Activated CD4-positive, alpha-beta T cell treated with anti-CD3 and anti-CD28 coated beads, Interleukin-2, amount 10 ng/mL, durations not matched to agents 24 days and 14 days (primary cell): ENCODE measurements around the gene PTPN22. TPM values are rescaled to one million over a fixed set of nuclear protein-coding genes. Genes with fewer than 3 reads are reported as not detected.

Source experiments
- DNase-seq: peaks from one replicate; pipeline ENCODE4 v3.0.0; 2022
- H3K27ac Mint-ChIP-seq: one replicate; pipeline ENCODE4 v1.8.0; 2022; ENCODE audit warnings: mild to moderate bottlenecking, mixed read lengths
- H3K27me3 Mint-ChIP-seq: one replicate; pipeline ENCODE4 v1.8.0; 2022; ENCODE audit warnings: mixed read lengths
- H3K36me3 Mint-ChIP-seq: one replicate; pipeline ENCODE4 v1.8.0; 2022; ENCODE audit warnings: low read depth, mild to moderate bottlenecking, mixed read lengths
- H3K4me1 Mint-ChIP-seq: one replicate; pipeline ENCODE4 v1.8.0; 2021; ENCODE audit warnings: mixed read lengths
- H3K4me3 Mint-ChIP-seq: one replicate; pipeline ENCODE4 v1.8.0; 2022; ENCODE audit warnings: mild to moderate bottlenecking, moderate library complexity, mixed read lengths
- H3K9me3 Mint-ChIP-seq: one replicate; pipeline ENCODE4 v1.8.0; 2021; ENCODE audit warnings: mixed read lengths
- intact Hi-C: fragments of 100-400 bp; cut with micrococcal nuclease; formaldehyde crosslinking; loops from one replicate; pipeline ENCODE4 v1.15.1; 2023
- total RNA-seq: library from RNA; stranded (reverse); gene quantifications from 2 replicates; pipeline ENCODE4 v1.2.3, GENCODE V29; 2022

PTPN22 gene
- total RNA-seq, 1 donor from 2014 or later, result 60.4 TPM

- Mint-ChIP-seq H3K27me3 (no peaks in the 10 kb centered on the region), H3K27ac (peak overlapping the region; percentile 9), H3K4me3 (no peak overlapping the region), H3K36me3 (peaks cover 73% of the 10 kb centered on the region), H3K4me1 (peaks cover 39% of the 10 kb centered on the region), H3K9me3 (no peaks in the 10 kb centered on the region)
- DNase-seq, result no peak
- intact Hi-C loops, result no loop called here
Observed at GRCh38 chr1:113792986-113793385, 78.5 kb downstream of the PTPN22 start.

DNA sequence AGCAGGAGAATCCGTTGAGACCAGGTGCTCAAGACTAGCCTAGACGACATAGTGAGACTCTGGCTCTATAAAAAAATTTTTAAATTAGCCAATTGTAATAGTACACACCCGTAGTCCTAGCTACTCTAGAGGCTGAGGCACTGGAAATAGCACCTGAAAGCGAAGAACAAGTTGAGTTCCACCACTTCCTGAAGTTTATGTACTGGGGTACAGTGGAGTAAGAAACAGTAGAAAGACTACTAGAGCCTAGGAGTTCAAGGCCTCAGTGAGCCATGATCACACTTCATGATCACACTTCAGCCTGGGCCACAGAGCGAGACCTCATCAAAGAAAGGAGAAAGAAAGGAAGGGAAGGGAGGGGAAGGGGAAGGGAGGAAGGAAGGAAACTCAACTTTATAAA is 79.0 kb downstream of the PTPN22 start:
- peak overlapping the region; percentile 78 for H3K27ac Mint-ChIP-seq
- H3K27me3 Mint-ChIP-seq, result no peaks in the 10 kb centered on the region
- peaks cover 42% of the 10 kb centered on the region for H3K4me1 Mint-ChIP-seq
- intact Hi-C loops, result no loop called here
- DNase-seq, result no peak
- no peaks in the 10 kb centered on the region for H3K9me3 Mint-ChIP-seq
- H3K4me3 Mint-ChIP-seq, result peak overlapping the region; percentile 27
- H3K36me3 Mint-ChIP-seq, result peaks cover 73% of the 10 kb centered on the region

GRCh38 chr1:113788802-113789201 is 82.7 kb downstream of the PTPN22 start:
- Mint-ChIP-seq H3K36me3 (peaks cover 52% of the 10 kb centered on the region), H3K9me3 (no peaks in the 10 kb centered on the region), H3K27ac (no peak overlapping the region), H3K27me3 (no peaks in the 10 kb centered on the region), H3K4me3 (no peak overlapping the region), H3K4me1 (peaks cover 58% of the 10 kb centered on the region)
- DNase-seq, result no peak
- intact Hi-C loops, result no loop called here

GRCh38 chr1:113787663-113788062 is 83.8 kb downstream of the PTPN22 start:
- H3K36me3 Mint-ChIP-seq, result peaks cover 48% of the 10 kb centered on the region
- peak overlapping the region; percentile 3 for H3K27ac Mint-ChIP-seq
- DNase-seq, result no peak
- no peak overlapping the region for H3K4me3 Mint-ChIP-seq
- no peaks in the 10 kb centered on the region for H3K9me3 Mint-ChIP-seq
- intact Hi-C loops, result loop anchor here (1.0 kb wide), 1 partner anchor 15 kb away; no protein-coding TSS in a partner anchor
- H3K27me3 Mint-ChIP-seq, result no peaks in the 10 kb centered on the region
- H3K4me1 Mint-ChIP-seq, result peaks cover 63% of the 10 kb centered on the region

GRCh38 chr1:113786069-113786468 is 85.4 kb downstream of the PTPN22 start:
- no peak for DNase-seq
- intact Hi-C loops, result no loop called here
- Mint-ChIP-seq H3K9me3 (no peaks in the 10 kb centered on the region), H3K27ac (no peak overlapping the region), H3K4me1 (peaks cover 56% of the 10 kb centered on the region), H3K4me3 (no peak overlapping the region), H3K36me3 (peaks cover 42% of the 10 kb centered on the region), H3K27me3 (no peaks in the 10 kb centered on the region)

DNA sequence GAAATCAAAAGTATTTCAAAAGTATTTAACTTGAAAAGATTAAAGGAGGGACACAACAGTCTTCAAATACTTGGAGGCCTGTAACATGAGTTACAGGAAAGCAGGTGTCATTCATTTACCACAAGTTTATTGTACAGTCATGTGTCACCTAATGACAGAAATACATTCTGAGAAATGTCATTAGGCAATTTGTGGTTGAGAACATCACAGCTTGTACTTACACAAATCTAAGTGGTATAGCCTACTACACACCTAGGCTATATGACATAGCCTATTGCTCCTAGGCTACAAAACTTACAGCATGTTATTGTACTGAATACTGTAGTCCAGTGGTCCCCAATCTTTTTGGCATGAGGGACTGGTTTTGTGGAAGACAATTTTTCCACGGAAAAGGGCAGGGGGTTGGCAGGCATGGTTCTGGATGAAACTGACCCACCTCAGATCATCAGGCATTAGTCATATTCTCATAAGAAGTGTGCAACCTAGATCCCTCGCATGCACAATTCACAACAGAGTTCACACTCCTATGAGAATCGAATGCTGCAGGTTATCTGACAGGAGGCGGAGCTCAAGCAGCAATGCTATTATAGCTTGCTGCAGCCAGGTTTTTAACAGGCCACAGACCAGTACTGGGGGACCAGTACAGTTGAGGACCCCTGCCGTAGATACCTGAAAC is 87.3 kb downstream of the PTPN22 start:
- peak; percentile 61 for DNase-seq
- H3K9me3 Mint-ChIP-seq, result no peaks in the 10 kb centered on the region
- intact Hi-C loops, result loop anchor here (2.0 kb wide), 1 partner anchor 25 kb away; the partner anchor contains the start of gene PHTF1
- H3K27me3 Mint-ChIP-seq, result no peaks in the 10 kb centered on the region
- peaks cover 50% of the 10 kb centered on the region for H3K4me1 Mint-ChIP-seq
- H3K4me3 Mint-ChIP-seq, result peak overlapping the region; percentile 78
- H3K27ac Mint-ChIP-seq, result peak overlapping the region; percentile 95
- H3K36me3 Mint-ChIP-seq, result peaks cover 26% of the 10 kb centered on the region

- intact Hi-C loops, result loop anchor here (2.0 kb wide), 1 partner anchor 25 kb away; the partner anchor contains the start of gene PHTF1
- no peaks in the 10 kb centered on the region for H3K27me3 Mint-ChIP-seq
- H3K27ac Mint-ChIP-seq, result peak overlapping the region; percentile 95
Observed at GRCh38 chr1:113783254-113784103, 88.0 kb downstream of the PTPN22 start.

GRCh38 chr1:113782406-113782805 is 89.1 kb downstream of the PTPN22 start:
- H3K4me3 Mint-ChIP-seq, result no peak overlapping the region
- H3K9me3 Mint-ChIP-seq, result peaks cover 4% of the 10 kb centered on the region
- intact Hi-C loops, result no loop called here
- DNase-seq, result no peak
- no peaks in the 10 kb centered on the region for H3K27me3 Mint-ChIP-seq
- no peak overlapping the region for H3K27ac Mint-ChIP-seq
- peaks cover 16% of the 10 kb centered on the region for H3K36me3 Mint-ChIP-seq
- H3K4me1 Mint-ChIP-seq, result peaks cover 42% of the 10 kb centered on the region

More at GRCh38 chr1:113783254-113784103, 88.0 kb downstream of the PTPN22 start:
- peak; percentile 88 for DNase-seq
- peaks cover 50% of the 10 kb centered on the region for H3K4me1 Mint-ChIP-seq
- H3K36me3 Mint-ChIP-seq, result peaks cover 24% of the 10 kb centered on the region
- H3K4me3 Mint-ChIP-seq, result peak overlapping the region; percentile 78
- H3K9me3 Mint-ChIP-seq, result peaks cover 3% of the 10 kb centered on the region

DNA sequence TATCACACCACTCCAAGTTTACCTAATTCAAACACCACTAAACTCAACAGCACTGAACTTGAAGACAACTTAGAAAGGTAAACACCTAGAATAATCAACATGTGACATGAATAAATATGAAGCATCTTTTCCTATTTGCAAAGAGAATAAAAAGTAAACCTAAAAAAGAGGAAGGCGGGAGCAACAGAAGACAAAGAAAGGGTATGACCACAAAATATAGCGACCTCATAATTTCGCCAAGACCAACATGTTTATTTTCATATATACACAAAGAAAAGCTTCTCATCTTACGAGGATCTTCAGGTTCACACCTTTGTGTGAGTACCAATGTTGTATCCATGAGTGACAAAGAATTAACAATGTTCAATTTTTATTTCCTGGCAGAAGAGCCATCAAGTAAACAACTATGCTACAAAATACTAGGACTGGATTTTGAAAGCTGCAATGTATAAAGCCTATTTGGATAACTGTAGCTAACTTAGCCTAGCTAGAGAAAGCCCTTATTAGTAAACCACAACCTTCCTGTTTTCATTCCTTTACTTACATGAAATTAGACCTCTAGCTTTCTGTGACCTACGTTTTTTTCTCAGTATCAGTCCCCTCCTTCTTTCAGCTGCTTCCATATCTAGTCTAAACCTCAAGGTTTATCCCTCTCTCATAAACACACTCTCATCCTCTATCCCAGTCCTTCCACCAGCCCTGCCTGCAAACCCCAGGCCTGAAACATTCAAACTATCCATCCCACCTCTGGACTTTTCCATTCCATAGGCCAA is 91.0 kb downstream of the PTPN22 start:
- no peaks in the 10 kb centered on the region for H3K27me3 Mint-ChIP-seq
- peak; percentile 62 for DNase-seq
- intact Hi-C loops, result loop anchor here (1.0 kb wide), 1 partner anchor 22 kb away; no protein-coding TSS in a partner anchor
- H3K36me3 Mint-ChIP-seq, result peaks cover 20% of the 10 kb centered on the region
- no peak overlapping the region for H3K27ac Mint-ChIP-seq
- H3K9me3 Mint-ChIP-seq, result peaks cover 4% of the 10 kb centered on the region
- H3K4me1 Mint-ChIP-seq, result peaks cover 28% of the 10 kb centered on the region
- no peak overlapping the region for H3K4me3 Mint-ChIP-seq

DNA sequence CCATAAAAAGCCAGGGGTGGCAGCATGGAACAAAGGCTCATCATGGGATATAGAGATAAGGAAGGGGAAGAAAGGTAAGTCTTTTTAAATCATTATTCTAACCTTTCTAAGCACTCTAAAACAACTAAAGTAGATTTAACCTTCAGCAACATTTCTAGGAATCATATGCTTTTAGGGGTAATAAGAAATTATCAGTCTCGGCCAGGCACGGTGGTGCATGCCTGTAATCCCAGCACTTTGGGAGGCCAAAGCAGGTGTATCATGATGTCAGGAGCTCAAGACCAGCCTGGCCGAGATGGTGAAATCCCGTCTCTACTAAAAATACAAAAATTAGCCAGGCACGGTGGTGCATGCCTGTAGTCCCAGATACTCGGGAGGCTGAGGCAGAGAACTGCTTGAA is 92.0 kb downstream of the PTPN22 start:
- H3K27me3 Mint-ChIP-seq, result no peaks in the 10 kb centered on the region
- no peak for DNase-seq
- H3K4me1 Mint-ChIP-seq, result peaks cover 26% of the 10 kb centered on the region
- H3K36me3 Mint-ChIP-seq, result peaks cover 21% of the 10 kb centered on the region
- peaks cover 4% of the 10 kb centered on the region for H3K9me3 Mint-ChIP-seq
- H3K4me3 Mint-ChIP-seq, result no peak overlapping the region
- no peak overlapping the region for H3K27ac Mint-ChIP-seq
- intact Hi-C loops, result no loop called here

DNA sequence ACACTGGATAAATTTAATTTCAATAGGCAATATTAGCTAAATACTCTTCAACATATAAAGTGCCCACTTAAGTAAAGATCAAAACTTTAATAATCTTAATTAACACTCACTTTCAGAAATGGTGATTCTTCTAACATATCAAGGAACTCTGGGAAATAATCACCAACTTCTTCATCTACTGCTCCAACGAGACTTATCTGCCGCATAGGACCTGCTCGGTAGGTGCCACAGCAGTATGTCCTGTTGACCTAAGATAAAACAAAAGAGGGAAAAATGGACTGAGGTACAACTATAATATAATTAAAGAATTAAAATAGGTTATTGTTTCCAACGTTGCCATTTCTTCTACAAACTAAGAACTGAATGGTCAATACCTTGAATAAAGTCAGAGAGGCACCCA is 94.0 kb downstream of the PTPN22 start:
- Mint-ChIP-seq H3K4me3 (no peak overlapping the region), H3K4me1 (peaks cover 6% of the 10 kb centered on the region), H3K9me3 (peaks cover 4% of the 10 kb centered on the region), H3K27ac (no peak overlapping the region), H3K36me3 (peaks cover 23% of the 10 kb centered on the region), H3K27me3 (no peaks in the 10 kb centered on the region)
- intact Hi-C loops, result no loop called here
- no peak for DNase-seq

GRCh38 chr1:113770031-113770430 is 101.5 kb downstream of the PTPN22 start:
- DNase-seq, result no peak
- Mint-ChIP-seq H3K9me3 (no peaks in the 10 kb centered on the region), H3K4me1 (peaks cover 23% of the 10 kb centered on the region), H3K27ac (no peak overlapping the region), H3K27me3 (no peaks in the 10 kb centered on the region), H3K36me3 (peaks cover 40% of the 10 kb centered on the region), H3K4me3 (no peak overlapping the region)
- intact Hi-C loops, result no loop called here

GRCh38 chr1:113769601-113769970 is 101.9 kb downstream of the PTPN22 start:
- intact Hi-C loops, result no loop called here
- H3K9me3 Mint-ChIP-seq, result no peaks in the 10 kb centered on the region
- no peak overlapping the region for H3K4me3 Mint-ChIP-seq
- peaks cover 24% of the 10 kb centered on the region for H3K4me1 Mint-ChIP-seq
- H3K27me3 Mint-ChIP-seq, result no peaks in the 10 kb centered on the region
- H3K36me3 Mint-ChIP-seq, result peaks cover 44% of the 10 kb centered on the region
- no peak overlapping the region for H3K27ac Mint-ChIP-seq
- DNase-seq, result no peak
